Activated CD8-positive, alpha-beta memory T cell treated with anti-CD3 and anti-CD28 coated beads, Interleukin-2, amount 50 U/mL, for 24 hours (primary cell): Measurements from ENCODE around the gene COL23A1.

Source experiments
- DNase-seq: peaks from one replicate; pipeline ENCODE4 v3.0.0-alpha.2; 2020; ENCODE audit errors: extremely low read depth

Gene COL23A1

GRCh38 chr5:178458140-178458539 lies 132.1 kb downstream of the COL23A1 start:
- no peak for DNase-seq

DNA sequence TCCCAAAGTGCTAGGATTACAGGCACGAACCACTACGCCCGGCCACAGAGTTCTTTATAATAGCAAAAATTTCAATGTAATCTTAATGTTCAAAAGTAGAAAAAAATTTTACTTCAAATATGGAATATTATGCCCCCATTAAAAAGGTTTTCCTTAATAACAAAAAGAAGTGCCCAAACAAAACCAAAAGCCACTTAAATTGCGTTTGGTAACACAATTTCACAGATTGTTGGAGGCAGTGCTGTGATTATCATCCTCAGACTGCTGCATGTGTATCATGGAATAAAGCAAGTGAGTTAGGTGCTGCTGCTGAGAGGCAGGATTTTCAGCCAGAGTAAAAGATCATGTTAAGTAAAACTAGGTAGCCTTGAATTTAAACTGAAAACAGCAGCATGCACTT lies 132.7 kb downstream of the COL23A1 start:
- DNase-seq = no peak

GRCh38 chr5:178455480-178455835 lies 134.7 kb downstream of the COL23A1 start:
- DNase-seq = no peak

GRCh38 chr5:178454821-178455479 lies 135.2 kb downstream of the COL23A1 start:
- no peak for DNase-seq

DNA sequence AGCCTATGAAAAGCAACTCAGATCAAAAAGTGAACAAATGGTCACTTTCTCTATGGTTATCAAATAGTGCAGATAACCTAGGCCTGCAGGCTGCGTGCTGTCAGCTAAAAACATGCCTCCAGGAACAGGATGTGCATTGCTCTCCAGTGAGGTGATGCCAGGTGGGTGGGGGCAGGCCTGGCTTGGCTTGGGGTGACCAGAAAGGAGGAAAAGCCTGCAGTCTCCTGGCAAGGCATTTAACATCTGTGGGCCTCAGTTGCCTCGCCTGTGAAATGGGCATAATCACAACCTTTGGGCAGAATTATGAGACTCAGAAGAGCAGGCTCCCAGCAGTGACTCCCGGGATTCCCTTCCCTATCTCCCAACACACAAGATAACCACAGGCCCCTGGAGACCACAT lies 135.9 kb downstream of the COL23A1 start:
- no peak for DNase-seq

DNA sequence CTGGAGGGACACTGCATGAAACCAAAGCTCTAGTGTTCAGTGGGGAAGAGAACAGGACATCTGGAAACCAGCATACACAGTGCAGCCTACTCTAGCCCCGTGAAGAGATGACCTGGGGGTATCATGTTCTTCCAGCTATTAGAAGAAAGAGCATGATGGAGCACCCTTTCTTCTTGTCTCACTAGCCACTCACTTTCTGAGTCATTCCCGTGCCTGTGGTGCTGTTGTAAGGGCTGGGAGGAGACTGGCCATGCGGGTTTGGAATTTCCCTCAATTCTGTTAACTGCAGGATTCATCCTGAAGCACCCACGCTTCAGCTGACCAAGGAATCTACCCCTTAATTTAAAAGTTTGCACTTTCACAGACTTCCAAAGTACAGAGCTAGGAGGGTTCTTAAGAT lies 137.0 kb downstream of the COL23A1 start:
- DNase-seq = no peak

DNA sequence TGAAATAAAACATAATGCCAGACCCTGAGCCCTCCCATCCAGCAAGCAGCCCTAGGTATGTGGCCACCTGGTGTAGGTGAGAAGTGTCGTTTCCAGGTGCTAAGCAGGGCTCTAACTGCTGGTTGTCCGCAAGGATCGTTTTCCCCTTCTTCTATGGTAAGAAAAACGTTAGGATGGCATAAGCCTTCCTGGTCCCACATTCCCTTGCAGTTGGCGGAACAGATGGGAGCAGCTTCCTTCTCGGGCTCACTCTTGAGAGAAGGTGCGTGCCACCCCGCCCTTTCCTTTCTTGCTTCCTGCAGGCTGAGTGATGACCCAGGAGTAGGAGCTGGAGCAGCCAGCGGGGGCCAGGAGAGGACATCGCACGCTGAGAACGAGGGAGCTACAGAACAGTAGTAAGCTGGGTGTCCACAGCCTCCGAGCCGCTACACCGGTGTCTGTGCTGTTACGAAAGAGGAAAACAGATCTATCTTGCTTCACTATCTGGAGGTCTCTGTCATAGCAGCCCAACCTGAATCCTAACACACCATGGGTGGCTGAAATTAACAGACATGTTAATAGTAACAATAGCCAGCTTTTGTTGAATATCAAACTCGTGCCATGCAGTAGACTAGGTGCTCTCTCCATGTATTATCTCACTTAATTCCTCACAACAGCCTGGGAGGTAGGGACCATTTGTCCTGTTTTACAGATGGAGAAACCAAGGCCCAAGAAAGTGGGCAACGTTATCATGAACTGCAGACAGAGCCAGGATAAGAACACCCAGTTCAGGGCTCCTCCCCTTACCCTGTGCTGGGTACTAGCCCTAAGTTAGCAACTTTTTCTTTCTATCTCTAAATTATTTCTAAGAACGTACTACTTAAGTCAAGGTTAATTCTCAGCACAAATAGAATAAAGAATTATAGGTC lies 139.8 kb downstream of the COL23A1 start:
- no peak for DNase-seq

DNA sequence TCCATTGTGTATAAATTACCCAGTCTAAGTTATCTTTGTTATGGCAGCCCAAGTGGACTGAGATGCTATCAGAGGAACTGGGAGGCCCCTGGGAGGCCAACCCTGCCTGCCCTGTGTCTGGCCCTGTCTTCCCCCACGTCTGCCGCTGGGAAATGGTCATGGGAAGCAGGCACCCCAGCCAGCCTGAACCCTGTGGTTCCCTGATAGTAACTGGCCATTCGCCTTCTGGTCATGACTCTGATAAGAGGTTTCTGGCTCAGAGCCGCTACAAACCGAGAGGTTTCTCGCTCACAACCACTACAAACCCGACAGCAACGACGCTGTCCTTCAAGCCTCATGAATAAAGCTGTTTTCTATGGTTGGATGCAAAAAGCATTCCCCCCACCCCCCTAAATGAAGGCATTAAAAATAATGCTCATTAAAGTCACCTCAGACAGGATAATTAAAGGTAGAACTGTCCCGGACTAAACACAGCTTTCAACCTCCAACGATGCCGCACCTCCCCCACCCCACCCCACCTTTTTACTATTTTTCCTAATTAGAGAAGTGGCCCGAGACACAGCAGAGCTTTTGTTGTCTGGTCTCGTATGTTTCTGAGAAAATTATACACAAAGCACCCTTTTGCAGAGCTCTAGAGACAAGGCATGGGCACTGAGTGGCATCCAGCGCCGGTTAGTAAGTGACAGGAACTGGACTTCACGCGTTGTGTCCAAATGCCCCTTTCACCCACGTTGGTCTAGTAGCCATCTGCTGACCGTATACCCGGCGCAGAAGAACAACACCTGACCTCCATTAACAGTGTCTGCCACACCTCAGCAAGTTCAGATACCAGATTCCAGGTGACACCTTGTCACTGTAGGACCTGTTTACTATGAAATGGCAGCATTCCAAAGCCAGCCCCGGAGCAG lies 140.8 kb downstream of the COL23A1 start:
- no peak for DNase-seq

- DNase-seq = no peak
These were observed 144.7 kb downstream of the COL23A1 start for GRCh38 chr5:178445534-178445933.

DNA sequence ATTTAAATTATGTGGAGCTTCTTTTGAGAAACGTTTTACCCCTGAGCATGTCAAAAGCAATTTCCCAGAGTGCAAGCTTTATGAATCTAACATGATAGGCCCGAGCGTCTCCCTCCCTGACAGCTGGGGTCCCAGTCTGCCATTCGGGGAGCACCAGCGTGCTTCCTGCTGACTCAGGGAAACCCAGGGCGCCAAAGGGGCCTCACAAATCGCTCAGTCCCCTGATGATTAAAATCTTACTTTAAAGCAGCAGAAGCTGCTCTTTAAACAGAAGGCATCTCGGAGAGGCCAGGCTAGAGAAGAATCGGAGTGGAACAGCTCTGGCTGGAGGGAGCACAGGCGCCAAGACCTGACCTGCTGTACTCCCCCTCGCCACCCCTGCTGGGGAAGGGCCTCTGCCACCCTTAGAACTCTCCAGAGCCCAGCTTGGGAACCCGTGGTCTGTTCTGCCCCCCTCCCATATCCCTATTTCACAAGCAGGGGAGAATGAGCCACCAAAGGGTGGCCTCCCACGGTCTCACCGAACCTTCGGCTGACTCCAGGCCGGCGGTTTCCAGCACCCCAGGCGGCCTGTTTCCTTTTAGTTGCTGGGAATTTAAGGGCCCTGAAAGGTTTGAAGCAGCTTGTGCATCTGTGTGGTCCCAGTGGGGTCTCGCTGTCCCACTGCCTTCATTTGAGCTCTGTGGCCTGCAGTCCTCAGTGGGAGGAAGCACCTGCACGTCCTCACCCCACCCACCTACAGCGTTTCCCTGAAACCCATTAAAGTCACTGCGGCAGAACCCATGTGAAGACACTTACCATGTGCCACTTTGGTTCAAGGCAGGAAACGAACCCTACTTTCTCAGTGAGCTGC lies 147.6 kb downstream of the COL23A1 start:
- DNase-seq = no peak

- DNase-seq = no peak
These were observed 148.5 kb downstream of the COL23A1 start for GRCh38 chr5:178441486-178442270.

DNA sequence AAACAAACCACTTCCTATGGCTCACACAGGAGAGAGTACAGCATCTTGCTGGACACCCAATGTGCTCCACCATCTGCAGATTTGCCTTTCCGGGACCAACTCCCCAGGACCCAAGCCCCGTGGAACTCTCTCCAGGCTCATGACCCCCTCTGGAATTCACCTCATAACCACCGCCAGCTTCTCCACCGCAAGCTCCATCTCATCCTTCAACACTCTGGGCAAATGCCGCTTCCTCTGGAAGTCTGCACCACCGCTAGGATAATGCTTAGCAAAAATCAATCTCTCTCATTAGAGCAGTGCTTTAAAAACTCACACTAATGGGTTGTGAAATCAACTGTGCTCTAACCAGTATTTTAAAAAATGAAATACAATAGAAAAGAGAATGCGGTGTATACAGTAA lies 150.0 kb downstream of the COL23A1 start:
- no peak for DNase-seq

GRCh38 chr5:178439493-178440180 lies 150.6 kb downstream of the COL23A1 start:
- DNase-seq = no peak

GRCh38 chr5:178438796-178439195 lies 151.4 kb downstream of the COL23A1 start:
- no peak for DNase-seq

- no peak for DNase-seq
These were observed 152.7 kb downstream of the COL23A1 start for GRCh38 chr5:178437386-178438075.

DNA sequence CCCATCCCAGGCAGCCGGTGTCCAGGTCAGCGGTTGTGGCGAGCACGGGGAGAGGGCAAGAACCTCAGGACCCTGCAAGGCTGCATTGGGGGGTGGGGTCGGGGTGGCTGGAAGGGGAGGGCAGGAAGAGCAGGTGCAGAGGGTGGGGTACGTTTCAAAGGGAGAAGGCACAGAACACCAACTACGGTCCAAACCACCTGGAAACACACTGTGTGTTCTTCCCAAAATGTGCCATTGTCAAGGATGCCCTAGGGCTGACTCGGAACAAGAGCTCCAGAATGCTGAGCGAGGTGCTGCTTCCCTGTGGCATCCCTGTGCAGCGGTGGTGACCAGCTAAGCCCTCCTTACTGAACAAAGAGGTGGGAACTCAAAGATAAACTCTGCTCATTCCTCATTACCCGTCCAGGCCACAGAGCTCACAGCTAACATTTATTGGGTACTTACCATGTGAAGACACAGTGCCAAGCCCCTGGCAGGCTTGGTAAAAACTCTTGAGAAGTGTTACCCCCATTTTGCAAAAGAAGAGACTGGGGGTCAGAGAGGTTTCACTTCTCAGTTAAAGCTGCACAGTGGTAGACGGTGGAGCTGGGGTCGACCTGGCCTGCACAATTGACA lies 153.8 kb downstream of the COL23A1 start:
- DNase-seq = no peak

- DNase-seq = no peak
These were observed 154.6 kb downstream of the COL23A1 start for GRCh38 chr5:178435321-178436238.

- no peak for DNase-seq
These were observed 155.3 kb downstream of the COL23A1 start for GRCh38 chr5:178434851-178435250.
